ENCODE measurements around the gene PRR35. TPM values are rescaled to one million over a fixed set of nuclear protein-coding genes. Genes with fewer than 3 reads are reported as not detected.

PRR35 gene
- total RNA-seq, 2 donors from 2014 or later = not detected

DNA sequence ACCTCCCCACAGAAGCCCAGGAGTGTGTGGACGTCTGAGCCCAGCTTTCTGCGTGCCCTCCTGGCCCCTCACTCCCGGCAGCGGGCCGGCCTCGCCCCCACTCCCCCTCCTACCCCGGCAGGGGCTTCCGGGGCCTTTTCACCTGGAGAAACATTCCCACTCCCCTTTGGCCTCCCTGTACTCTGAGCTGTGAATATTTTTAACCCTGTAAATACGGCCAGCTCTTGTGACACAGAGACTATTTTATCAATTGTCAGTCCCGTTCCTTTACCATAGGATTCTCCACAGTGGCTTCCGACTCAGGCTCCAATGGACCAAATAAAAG lies 5.9 kb upstream of the PRR35 start:
- 83 to 89% methylated on average over 11 of the region's 11 CpGs for WGBS, 2 donors
- intact Hi-C loops (cut with DNase I) = no loop called here
- Histone ChIP-seq H3K4me3 (no peak overlapping the region), H3K27me3 (no peaks in the 10 kb centered on the region), H3K9me3 (no peaks in the 10 kb centered on the region), H3K36me3 (replicated peaks in 1 of 2; ENCODE audit: insufficient read depth in 1 of 2, low read depth in 2 of 2) (peaks cover 4 to 7% of the 10 kb centered on the region in 2 donors), H3K4me1 (no peaks in the 10 kb centered on the region), H3K27ac (no peak overlapping the region)
- TF ChIP-seq, protein P1, sequence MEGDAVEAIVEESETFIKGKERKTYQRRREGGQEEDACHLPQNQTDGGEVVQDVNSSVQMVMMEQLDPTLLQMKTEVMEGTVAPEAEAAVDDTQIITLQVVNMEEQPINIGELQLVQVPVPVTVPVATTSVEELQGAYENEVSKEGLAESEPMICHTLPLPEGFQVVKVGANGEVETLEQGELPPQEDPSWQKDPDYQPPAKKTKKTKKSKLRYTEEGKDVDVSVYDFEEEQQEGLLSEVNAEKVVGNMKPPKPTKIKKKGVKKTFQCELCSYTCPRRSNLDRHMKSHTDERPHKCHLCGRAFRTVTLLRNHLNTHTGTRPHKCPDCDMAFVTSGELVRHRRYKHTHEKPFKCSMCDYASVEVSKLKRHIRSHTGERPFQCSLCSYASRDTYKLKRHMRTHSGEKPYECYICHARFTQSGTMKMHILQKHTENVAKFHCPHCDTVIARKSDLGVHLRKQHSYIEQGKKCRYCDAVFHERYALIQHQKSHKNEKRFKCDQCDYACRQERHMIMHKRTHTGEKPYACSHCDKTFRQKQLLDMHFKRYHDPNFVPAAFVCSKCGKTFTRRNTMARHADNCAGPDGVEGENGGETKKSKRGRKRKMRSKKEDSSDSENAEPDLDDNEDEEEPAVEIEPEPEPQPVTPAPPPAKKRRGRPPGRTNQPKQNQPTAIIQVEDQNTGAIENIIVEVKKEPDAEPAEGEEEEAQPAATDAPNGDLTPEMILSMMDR (IDR thresholded peaks at IDR 0.05) = no peak
- DNase-seq (no peak), ATAC-seq (no peak)

GRCh38 chr16:554640-555365 lies 5.4 kb upstream of the PRR35 start:
- peaks cover 5% of the 10 kb centered on the region for H3K4me1 ChIP-seq
- H3K27ac ChIP-seq = no peak overlapping the region
- H3K36me3 ChIP-seq (replicated peaks in 1 of 2; ENCODE audit: insufficient read depth in 1 of 2, low read depth in 2 of 2) = peaks cover 4 to 7% of the 10 kb centered on the region in 2 donors
- no peak for TF ChIP-seq POLR2A (IDR thresholded peaks at IDR 0.05)
- TF ChIP-seq, protein P1 (IDR thresholded peaks at IDR 0.05) = no peak
- H3K27me3 ChIP-seq = no peaks in the 10 kb centered on the region
- H3K9me3 ChIP-seq = no peaks in the 10 kb centered on the region
- DNase-seq (no peak), ATAC-seq (no peak)
- intact Hi-C loops (cut with DNase I) = no loop called here
- no peak overlapping the region for H3K4me3 ChIP-seq
- WGBS, 2 donors = 89 to 95% methylated on average over 20 to 54 of the region's 54 CpGs

DNA sequence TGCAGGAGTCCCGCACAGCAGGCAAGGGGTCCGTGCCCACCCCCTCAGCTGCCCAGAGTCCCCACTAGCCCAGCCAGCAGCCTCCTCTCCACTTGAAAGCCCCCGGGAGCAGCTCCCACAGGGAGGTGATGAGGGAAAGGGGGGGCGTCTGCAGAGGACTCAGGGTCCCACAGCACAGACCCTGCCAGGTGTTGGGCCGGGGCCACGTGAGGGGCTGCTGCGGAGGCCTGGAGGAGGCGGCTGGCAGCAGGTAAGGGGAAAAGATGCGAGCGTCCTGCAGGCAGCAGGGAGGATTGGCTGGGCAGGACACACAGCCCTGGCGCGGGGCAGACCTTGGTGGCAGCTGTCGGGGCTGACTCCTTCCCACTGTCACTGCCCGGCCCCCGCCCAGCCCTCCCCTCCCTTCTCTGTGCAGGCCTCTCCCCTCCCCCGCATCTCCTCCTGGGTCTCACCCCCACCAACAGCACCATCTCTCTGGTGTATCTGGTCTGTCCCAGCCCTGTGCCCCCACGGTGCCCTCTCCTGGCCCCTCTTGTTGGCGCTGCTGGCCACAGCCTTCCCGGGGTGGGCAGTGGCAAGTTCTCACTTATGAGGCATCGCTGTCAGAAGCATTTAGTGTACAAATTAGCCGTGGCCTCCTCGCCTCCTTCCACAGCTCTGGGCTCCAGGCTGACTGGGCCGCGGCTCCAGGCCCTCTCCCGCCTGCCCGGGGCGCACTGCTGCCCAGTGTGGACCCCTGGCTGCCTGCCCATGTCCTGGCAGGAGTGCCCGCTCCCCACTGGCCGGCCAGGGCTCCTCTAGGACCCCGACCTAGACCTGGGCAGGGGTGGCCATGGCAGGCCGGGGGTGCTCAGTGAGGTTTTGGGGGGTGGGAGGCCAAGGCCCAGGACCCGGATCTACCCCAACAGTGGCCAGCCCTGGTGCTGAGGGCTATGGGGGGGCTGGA lies 4.4 kb upstream of the PRR35 start:
- Histone ChIP-seq H3K27ac (no peak overlapping the region), H3K27me3 (no peaks in the 10 kb centered on the region), H3K9me3 (no peaks in the 10 kb centered on the region), H3K4me1 (peaks cover 10% of the 10 kb centered on the region), H3K36me3 (replicated peaks in 1 of 2; ENCODE audit: insufficient read depth in 1 of 2, low read depth in 2 of 2) (peaks cover 4 to 7% of the 10 kb centered on the region in 2 donors), H3K4me3 (no peak overlapping the region)
- TF ChIP-seq, protein P1 (IDR thresholded peaks at IDR 0.05) = no peak
- no peak for TF ChIP-seq POLR2A (IDR thresholded peaks at IDR 0.05)
- 67 to 75% methylated on average over 5 to 32 of the region's 32 CpGs for WGBS, 2 donors
- intact Hi-C loops (cut with DNase I) = no loop called here
- no peak for ATAC-seq
- DNase-seq = no peak

DNA sequence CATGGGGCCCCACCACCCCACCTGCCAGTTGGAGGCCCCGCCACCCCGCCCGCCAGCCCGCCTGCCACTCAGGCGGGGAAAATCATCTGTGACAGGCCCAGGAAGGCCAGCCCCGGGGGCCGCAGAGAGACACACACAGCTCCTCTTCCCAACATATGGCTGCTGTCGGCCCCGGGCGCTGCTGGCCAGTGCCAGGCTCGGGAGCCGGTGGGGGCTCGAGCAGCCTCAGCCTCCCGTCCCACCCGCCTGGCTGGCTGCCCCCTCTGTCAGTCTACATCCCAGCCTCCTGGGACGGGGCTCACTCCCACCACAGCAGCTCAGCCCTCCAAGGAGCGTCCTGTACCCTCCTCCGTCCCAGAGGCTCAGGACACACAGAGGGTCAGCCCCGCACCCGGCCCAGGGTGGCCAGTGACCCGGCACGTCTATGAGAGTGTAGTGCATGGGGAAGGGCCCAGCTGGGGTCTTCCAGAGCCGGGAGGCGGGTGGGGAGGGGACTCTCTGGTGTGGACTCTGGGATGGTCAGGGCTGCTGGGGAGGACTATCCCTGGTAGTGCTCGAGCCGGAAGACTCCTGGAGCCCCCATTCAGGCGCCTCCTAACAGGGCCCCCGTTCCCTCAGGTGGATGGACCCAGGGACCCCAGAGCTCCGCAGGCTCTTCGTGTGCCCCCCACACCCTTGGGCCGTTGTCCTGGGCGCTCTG lies 3.6 kb upstream of the PRR35 start:
- intact Hi-C loops (cut with DNase I) = no loop called here
- 87 to 90% methylated on average over 18 to 32 of the region's 32 CpGs for WGBS, 2 donors
- no peak overlapping the region for H3K27ac ChIP-seq
- no peaks in the 10 kb centered on the region for H3K27me3 ChIP-seq
- no peak overlapping the region for H3K4me3 ChIP-seq
- DNase-seq (no peak), ATAC-seq (no peak)
- no peaks in the 10 kb centered on the region for H3K9me3 ChIP-seq
- TF ChIP-seq, protein P1 (IDR thresholded peaks at IDR 0.05) = no peak
- TF ChIP-seq POLR2A (IDR thresholded peaks at IDR 0.05) = no peak
- peaks cover 4% of the 10 kb centered on the region in 2 donors for H3K36me3 ChIP-seq (replicated peaks in 1 of 2; ENCODE audit: insufficient read depth in 1 of 2, low read depth in 2 of 2)
- H3K4me1 ChIP-seq = peaks cover 19% of the 10 kb centered on the region
